ENCODE data around the gene PDZD7. TPM values are rescaled to one million over a fixed set of nuclear protein-coding genes. Genes with fewer than 3 reads are reported as not detected.

The PDZD7 gene
- total and polyA plus RNA-seq, 4 donors: 0.06 to 0.09 (median 0.07) TPM; not detected in 1

DNA sequence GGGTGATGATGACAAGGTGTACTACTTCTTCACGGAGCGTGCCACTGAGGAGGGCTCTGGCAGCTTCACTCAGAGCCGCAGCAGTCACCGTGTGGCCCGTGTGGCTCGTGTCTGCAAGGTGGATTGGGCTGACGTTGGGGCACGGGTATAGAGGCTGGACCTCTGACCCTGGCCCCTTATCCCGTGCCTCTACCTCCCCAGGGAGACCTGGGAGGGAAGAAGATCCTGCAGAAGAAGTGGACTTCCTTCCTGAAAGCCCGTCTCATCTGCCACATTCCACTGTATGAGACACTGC lies 52.1 kb downstream of the PDZD7 start:
- no peak overlapping the region for H3K9ac ChIP-seq (ENCODE audit: low read depth in 1 of 2, low read length in 2 of 2)
- H3K4me3 ChIP-seq (ENCODE audit: low read depth in 1 of 3, low read length in 3 of 3): no peak overlapping the region
- TF ChIP-seq, protein P1, sequence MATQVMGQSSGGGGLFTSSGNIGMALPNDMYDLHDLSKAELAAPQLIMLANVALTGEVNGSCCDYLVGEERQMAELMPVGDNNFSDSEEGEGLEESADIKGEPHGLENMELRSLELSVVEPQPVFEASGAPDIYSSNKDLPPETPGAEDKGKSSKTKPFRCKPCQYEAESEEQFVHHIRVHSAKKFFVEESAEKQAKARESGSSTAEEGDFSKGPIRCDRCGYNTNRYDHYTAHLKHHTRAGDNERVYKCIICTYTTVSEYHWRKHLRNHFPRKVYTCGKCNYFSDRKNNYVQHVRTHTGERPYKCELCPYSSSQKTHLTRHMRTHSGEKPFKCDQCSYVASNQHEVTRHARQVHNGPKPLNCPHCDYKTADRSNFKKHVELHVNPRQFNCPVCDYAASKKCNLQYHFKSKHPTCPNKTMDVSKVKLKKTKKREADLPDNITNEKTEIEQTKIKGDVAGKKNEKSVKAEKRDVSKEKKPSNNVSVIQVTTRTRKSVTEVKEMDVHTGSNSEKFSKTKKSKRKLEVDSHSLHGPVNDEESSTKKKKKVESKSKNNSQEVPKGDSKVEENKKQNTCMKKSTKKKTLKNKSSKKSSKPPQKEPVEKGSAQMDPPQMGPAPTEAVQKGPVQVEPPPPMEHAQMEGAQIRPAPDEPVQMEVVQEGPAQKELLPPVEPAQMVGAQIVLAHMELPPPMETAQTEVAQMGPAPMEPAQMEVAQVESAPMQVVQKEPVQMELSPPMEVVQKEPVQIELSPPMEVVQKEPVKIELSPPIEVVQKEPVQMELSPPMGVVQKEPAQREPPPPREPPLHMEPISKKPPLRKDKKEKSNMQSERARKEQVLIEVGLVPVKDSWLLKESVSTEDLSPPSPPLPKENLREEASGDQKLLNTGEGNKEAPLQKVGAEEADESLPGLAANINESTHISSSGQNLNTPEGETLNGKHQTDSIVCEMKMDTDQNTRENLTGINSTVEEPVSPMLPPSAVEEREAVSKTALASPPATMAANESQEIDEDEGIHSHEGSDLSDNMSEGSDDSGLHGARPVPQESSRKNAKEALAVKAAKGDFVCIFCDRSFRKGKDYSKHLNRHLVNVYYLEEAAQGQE (IDR thresholded peaks at IDR 0.05): no peak
- TF ChIP-seq, protein P2, sequence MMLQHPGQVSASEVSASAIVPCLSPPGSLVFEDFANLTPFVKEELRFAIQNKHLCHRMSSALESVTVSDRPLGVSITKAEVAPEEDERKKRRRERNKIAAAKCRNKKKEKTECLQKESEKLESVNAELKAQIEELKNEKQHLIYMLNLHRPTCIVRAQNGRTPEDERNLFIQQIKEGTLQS (IDR thresholded peaks at IDR 0.05): no peak
- TF ChIP-seq GABPA (IDR thresholded peaks at IDR 0.05 in 1 of 2, conservative IDR thresholded peaks at IDR 0.05 in 1 of 2) (no peak), HNF4A (conservative IDR thresholded peaks at IDR 0.05) (no peak), SP1 (IDR thresholded peaks at IDR 0.05) (no peak), YY1 (IDR thresholded peaks at IDR 0.05) (no peak), FOXA2 (IDR thresholded peaks at IDR 0.05) (no peak), JUND (IDR thresholded peaks at IDR 0.05) (no peak)
- no peaks in the 10 kb centered on the region for H3K9me3 ChIP-seq (ENCODE audit: control insufficient read depth in 4 of 4, low read length in 3 of 4)
- DNase-seq (ENCODE audit: low spot score): peak; percentile 25
- no peaks in the 10 kb centered on the region for H3K27me3 ChIP-seq (ENCODE audit: control insufficient read depth in 4 of 4, insufficient read depth in 4 of 4, low read length in 3 of 4)
- no peaks in the 10 kb centered on the region for H3K4me1 ChIP-seq (ENCODE audit: control insufficient read depth in 4 of 4, insufficient read depth in 4 of 4, low read length in 3 of 4)
- H3K36me3 ChIP-seq (ENCODE audit: control insufficient read depth in 4 of 4, insufficient read depth in 3 of 4, low read depth in 1 of 4, low read length in 3 of 4): peaks cover 6 to 58% (median 28%) of the 10 kb centered on the region in 4 donors
- WGBS: 91% methylated on average over 10 of the region's 10 CpGs
- H3K27ac ChIP-seq (ENCODE audit: low read depth in 1 of 2, low read length in 2 of 2): no peak overlapping the region

DNA sequence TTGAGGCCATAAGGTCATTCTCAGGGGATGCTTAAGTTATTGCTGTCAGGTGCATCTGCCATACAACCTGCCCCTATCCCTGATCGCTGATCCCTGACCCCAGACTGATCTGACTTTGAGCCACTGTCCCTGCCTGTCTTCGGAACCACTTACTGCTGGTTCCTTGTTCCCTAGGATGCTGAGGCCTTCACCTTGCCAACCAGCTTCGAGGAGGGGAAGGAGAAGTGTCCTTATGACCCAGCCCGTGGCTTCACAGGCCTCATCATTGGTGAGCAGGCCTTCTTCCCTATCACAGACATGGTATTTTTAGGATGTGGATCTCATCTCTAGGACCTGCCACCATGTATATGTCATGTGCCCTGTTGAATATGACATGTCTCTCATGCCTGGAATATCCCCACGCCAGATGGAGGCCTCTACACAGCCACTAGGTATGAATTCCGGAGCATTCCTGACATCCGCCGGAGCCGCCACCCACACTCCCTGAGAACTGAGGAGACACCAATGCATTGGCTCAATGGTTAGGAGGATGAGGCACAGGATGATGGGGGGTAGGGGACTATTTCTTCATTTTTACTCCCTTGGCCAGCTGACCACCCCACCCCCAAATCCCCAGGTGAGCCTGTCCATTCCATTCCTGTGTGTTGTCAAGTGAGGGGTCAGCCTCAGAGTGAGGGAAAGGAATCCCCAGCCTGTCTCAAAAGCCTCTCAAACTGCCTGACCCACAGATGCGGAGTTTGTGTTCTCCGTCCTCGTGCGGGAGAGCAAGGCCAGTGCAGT lies 52.6 kb downstream of the PDZD7 start:
- no peaks in the 10 kb centered on the region for H3K27me3 ChIP-seq (ENCODE audit: control insufficient read depth in 4 of 4, insufficient read depth in 4 of 4, low read length in 3 of 4)
- no peak overlapping the region for H3K4me3 ChIP-seq (ENCODE audit: low read depth in 1 of 3, low read length in 3 of 3)
- peak; percentile 31 for DNase-seq (ENCODE audit: low spot score)
- 93% methylated on average over 13 of the region's 13 CpGs for WGBS
- peaks cover 6 to 58% (median 28%) of the 10 kb centered on the region in 4 donors for H3K36me3 ChIP-seq (ENCODE audit: control insufficient read depth in 4 of 4, insufficient read depth in 3 of 4, low read depth in 1 of 4, low read length in 3 of 4)
- no peak overlapping the region for H3K27ac ChIP-seq (ENCODE audit: low read depth in 1 of 2, low read length in 2 of 2)
- TF ChIP-seq FOXA1 (IDR thresholded peaks at IDR 0.05): no peak
- TF ChIP-seq, protein P3, sequence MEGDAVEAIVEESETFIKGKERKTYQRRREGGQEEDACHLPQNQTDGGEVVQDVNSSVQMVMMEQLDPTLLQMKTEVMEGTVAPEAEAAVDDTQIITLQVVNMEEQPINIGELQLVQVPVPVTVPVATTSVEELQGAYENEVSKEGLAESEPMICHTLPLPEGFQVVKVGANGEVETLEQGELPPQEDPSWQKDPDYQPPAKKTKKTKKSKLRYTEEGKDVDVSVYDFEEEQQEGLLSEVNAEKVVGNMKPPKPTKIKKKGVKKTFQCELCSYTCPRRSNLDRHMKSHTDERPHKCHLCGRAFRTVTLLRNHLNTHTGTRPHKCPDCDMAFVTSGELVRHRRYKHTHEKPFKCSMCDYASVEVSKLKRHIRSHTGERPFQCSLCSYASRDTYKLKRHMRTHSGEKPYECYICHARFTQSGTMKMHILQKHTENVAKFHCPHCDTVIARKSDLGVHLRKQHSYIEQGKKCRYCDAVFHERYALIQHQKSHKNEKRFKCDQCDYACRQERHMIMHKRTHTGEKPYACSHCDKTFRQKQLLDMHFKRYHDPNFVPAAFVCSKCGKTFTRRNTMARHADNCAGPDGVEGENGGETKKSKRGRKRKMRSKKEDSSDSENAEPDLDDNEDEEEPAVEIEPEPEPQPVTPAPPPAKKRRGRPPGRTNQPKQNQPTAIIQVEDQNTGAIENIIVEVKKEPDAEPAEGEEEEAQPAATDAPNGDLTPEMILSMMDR (IDR thresholded peaks at IDR 0.05; ENCODE audit: low read depth, low read length, missing input control): no peak
- TF ChIP-seq, protein P1 (IDR thresholded peaks at IDR 0.05): no peak
- no peak for TF ChIP-seq GABPA (IDR thresholded peaks at IDR 0.05 in 1 of 2, conservative IDR thresholded peaks at IDR 0.05 in 1 of 2)
- TF ChIP-seq, protein P2 (IDR thresholded peaks at IDR 0.05): no peak
- H3K9me3 ChIP-seq (ENCODE audit: control insufficient read depth in 4 of 4, low read length in 3 of 4): no peaks in the 10 kb centered on the region
- H3K4me1 ChIP-seq (ENCODE audit: control insufficient read depth in 4 of 4, insufficient read depth in 4 of 4, low read length in 3 of 4): peaks cover 0 to 1% (median 0%) of the 10 kb centered on the region in 4 donors
- H3K9ac ChIP-seq (ENCODE audit: low read depth in 1 of 2, low read length in 2 of 2): no peak overlapping the region
